Sigmoid colon (tissue), 3 donors: ENCODE data around the gene ZNF69.
"Not testable (repeated sequence)": the region's sequence is repeated elsewhere in the genome, so short reads cannot be mapped to it uniquely, and the experiment has no call there.

Source experiments
- CTCF ChIP-seq, 4 experiments: fragments of 450-650 bp in 3 of 4; fragments of 200-600 bp in 1 of 4; IDR thresholded peaks; one replicate each; pipeline ENCODE4 v1.5.1; 2016 to 2019; ENCODE audit warnings: antibody characterized with exemption in 4 of 4, mild to moderate bottlenecking in 3 of 4, moderate library complexity in 2 of 4
- POLR2A ChIP-seq, 2 donors: fragments of 450-650 bp; IDR thresholded peaks; one replicate each; pipeline ENCODE4 v1.6.1; 2016; ENCODE audit warnings: antibody characterized with exemption in 2 of 2, mild to moderate bottlenecking in 2 of 2, moderate library complexity in 2 of 2

- TF ChIP-seq POLR2A, CTCF (IDR thresholded peaks at IDR 0.05): not testable (repeated sequence)
Measured at GRCh38 chr19:11889901-11890300, 2.3 kb downstream of the ZNF69 start.
